IPS-20b (cell line): ENCODE results near the gene KRT8.
"Not testable (repeated sequence)": the region's sequence is repeated elsewhere in the genome, so short reads cannot be mapped to it uniquely, and the experiment has no call there.

Source experiments
- H3K27ac ChIP-seq: one replicate; pipeline ENCODE4 v1.5.1; 2013; ENCODE audit warnings: low read length
- H3K27me3 ChIP-seq: 2 replicates; pipeline ENCODE4 v1.6.1; 2013; ENCODE audit warnings: mild to moderate bottlenecking, low read length, inconsistent platforms; ENCODE audit not compliant: insufficient read depth
- H3K36me3 ChIP-seq: 2 replicates; pipeline ENCODE4 v1.6.1; 2013; ENCODE audit warnings: low read depth, mild to moderate bottlenecking, inconsistent platforms, low read length, moderate library complexity; ENCODE audit not compliant: insufficient read depth
- H3K4me1 ChIP-seq: 2 replicates; pipeline ENCODE4 v1.6.1; 2013; ENCODE audit warnings: mild to moderate bottlenecking, control low read depth, inconsistent platforms, low read length, moderate library complexity; ENCODE audit not compliant: insufficient read depth
- H3K4me3 ChIP-seq: 2 replicates; pipeline ENCODE4 v1.5.1; 2013; ENCODE audit warnings: mild to moderate bottlenecking, low read length, inconsistent platforms
- H3K9ac ChIP-seq: 2 replicates; pipeline ENCODE4 v1.6.1; 2013; ENCODE audit warnings: low read depth, mild to moderate bottlenecking, inconsistent platforms, low read length, moderate library complexity
- H3K9me3 ChIP-seq: 2 replicates; pipeline ENCODE4 v1.6.1; 2013; ENCODE audit warnings: mild to moderate bottlenecking, low read depth, low read length, inconsistent platforms; ENCODE audit not compliant: insufficient read depth

The KRT8 gene

DNA sequence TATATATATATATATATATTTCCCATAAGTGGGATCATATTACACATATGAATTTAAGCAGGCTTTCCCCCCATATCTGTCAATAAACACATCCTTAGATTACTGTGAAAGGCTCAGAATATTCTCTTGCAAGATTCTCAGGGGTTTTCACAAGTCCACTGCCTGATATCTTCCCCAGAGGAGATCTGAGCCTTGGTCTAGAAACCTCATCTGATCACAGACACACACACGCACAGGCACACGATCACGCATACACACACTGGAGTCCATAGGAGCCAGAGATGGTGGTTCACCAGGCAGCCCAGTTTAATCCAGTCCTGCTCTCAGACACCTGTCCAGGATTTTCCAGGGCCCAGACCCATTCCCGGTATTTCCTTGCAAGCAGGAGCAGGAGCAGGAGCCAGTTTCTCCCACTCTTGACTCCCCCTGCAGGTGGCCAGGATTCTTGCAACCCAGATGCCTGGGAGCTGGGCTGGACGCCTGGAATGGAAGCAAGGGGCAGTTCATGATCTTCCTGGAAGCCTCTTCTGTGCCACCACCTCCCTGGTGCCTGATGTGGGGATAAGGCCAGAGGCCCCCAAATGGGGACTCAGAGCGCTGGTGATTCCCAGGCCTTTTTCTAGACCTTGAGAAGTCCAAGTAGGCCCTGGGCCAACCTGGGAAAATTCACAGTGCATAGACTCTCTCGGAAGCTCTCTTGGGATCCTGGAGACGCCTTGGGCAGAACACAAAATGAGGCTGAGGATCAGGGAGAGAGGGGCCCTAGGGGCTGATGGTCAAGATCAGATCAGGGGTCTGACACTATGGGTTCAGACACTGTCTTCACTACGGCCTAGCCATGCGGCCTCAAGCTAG, 39.6 kb downstream of the KRT8 start:
- Histone ChIP-seq H3K4me3 (no peak overlapping the region), H3K9ac (no peak overlapping the region), H3K4me1 (no peaks in the 10 kb centered on the region), H3K27me3 (no peaks in the 10 kb centered on the region), H3K9me3 (no peaks in the 10 kb centered on the region), H3K27ac (no peak overlapping the region), H3K36me3 (no peaks in the 10 kb centered on the region)

DNA sequence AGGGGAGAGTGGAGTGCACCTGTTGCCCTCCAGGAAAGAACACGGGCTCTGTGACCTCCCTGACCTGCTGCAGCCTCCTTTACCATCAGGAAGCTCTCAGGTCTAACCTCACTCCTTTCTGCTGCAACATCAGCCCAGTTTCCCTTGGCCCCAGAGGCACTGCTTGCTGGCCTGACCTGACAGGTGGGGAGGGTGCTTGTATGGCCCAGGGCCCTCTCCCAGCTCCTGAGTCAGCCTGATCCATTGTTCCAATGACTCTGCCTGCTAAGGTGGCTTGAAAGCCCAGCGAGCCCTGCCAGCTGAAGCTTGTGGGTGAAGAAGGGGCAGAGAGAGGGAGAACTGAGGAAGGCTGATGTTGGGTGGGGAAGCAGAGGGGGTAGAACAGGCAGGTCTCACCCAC, 42.9 kb downstream of the KRT8 start:
- no peaks in the 10 kb centered on the region for H3K27me3 ChIP-seq
- H3K4me1 ChIP-seq = no peaks in the 10 kb centered on the region
- H3K9me3 ChIP-seq = no peaks in the 10 kb centered on the region
- no peak overlapping the region for H3K9ac ChIP-seq
- no peak overlapping the region for H3K27ac ChIP-seq
- no peak overlapping the region for H3K4me3 ChIP-seq
- no peaks in the 10 kb centered on the region for H3K36me3 ChIP-seq

DNA sequence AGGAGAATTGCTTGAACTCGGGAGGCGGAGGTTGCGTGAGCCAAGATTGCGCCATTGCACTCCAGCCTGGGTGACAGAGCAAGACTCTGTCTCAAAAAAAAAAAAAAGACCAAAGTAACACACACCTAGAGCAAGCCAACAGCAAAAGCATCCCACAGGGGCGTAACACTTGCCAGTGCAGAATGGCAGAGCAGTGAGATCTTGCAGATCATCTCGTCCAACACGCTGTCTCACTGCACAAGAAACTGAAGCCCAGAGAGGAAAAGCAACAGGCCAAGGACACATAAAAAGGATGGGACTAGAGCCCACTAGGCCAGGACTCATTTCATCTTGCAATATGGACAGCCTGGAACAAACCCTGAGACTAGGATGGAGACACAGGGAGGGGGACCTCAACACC, 43.4 kb downstream of the KRT8 start:
- Histone ChIP-seq H3K9ac (no peak overlapping the region), H3K9me3 (no peaks in the 10 kb centered on the region), H3K4me3 (no peak overlapping the region), H3K27me3 (no peaks in the 10 kb centered on the region), H3K27ac (no peak overlapping the region), H3K4me1 (no peaks in the 10 kb centered on the region), H3K36me3 (no peaks in the 10 kb centered on the region)

DNA sequence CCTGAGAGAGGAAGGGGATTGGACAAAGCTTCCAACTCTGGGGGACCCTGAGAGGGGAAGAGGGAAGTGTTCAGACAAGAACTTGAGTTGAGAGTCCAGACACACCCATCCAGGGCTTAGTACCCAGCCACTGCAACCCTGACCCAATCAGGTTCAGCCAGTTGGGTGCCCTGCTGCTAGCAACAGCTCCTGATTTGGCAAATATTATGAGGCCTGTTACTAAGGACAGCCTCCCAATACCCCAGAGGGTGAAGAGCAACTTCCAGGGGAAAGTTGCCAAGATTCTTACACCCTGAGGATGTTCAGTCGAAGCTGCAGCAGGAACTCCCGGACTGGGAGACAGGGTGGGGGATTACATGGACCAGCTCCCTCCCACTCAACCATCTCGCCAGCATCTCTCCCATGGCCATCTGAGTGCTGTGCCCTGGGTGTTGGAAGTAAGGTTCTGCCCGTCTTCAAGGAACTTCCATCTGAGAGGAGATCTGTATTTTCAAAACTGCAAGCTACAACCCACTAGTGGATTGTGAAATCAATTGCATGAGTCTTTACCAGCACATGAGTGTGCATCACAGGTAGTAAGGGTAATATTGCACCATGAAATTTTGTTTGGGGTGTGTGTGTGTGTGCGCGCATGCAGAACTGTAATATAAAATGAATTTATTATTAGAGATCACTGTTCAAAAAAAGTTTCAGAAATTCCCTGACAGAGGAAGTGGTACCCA, 44.6 kb downstream of the KRT8 start:
- no peak overlapping the region for H3K27ac ChIP-seq
- no peaks in the 10 kb centered on the region for H3K4me1 ChIP-seq
- H3K36me3 ChIP-seq = no peaks in the 10 kb centered on the region
- no peak overlapping the region for H3K4me3 ChIP-seq
- H3K9me3 ChIP-seq = no peaks in the 10 kb centered on the region
- no peaks in the 10 kb centered on the region for H3K27me3 ChIP-seq
- H3K9ac ChIP-seq = no peak overlapping the region

DNA sequence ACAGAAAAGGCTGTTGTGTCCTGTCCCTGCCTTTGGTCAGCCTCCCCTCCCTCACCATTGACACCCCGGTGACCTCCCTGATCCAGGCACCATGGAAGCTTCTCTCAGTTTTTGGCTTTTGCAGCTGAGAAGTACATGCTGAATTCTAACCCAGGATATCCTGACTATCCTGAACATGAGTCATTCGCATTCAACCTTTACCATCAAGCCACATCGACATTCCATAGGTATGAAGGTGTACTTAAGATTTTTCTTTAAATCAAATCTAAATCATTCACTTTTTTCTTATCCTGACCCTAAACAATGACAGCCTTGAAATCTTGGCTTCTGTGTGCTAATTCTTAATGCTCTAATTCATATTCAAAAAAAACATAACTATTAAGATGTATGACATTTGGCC, 47.4 kb downstream of the KRT8 start:
- H3K9ac ChIP-seq = no peak overlapping the region
- H3K4me1 ChIP-seq = no peaks in the 10 kb centered on the region
- no peak overlapping the region for H3K27ac ChIP-seq
- no peaks in the 10 kb centered on the region; the same call in 1 of the 2 replicates for H3K27me3 ChIP-seq
- no peak overlapping the region for H3K4me3 ChIP-seq
- no peaks in the 10 kb centered on the region for H3K36me3 ChIP-seq
- no peaks in the 10 kb centered on the region for H3K9me3 ChIP-seq

- no peaks in the 10 kb centered on the region; the same call in 1 of the 2 replicates for H3K27me3 ChIP-seq
- H3K9me3 ChIP-seq = no peaks in the 10 kb centered on the region
- H3K4me1 ChIP-seq = no peaks in the 10 kb centered on the region
- H3K36me3 ChIP-seq = no peaks in the 10 kb centered on the region
- H3K4me3 ChIP-seq = no peak overlapping the region
- H3K27ac ChIP-seq = no peak overlapping the region
- no peak overlapping the region for H3K9ac ChIP-seq
Observed at GRCh38 chr12:52856787-52857186, 48.1 kb downstream of the KRT8 start.

DNA sequence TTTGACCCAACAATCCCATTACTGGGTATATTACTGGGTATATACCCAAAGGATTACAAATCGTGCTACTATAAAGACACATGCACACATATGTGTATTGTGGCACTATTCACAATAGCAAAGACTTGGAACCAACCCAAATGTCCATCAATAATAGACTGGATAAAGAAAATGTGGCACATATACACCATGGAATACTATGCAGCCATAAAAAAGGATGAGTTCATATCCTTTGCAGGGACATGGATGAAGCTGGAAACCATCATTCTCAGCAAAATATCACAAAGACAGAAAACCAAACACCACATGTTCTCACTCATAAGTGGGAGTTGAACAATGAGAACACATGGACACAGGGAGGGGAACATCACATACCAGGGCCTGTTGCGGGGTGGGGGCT, 48.8 kb downstream of the KRT8 start:
- not testable (repeated sequence) for H3K4me1 ChIP-seq, H3K9me3 ChIP-seq, H3K36me3 ChIP-seq, H3K4me3 ChIP-seq, H3K27ac ChIP-seq, H3K9ac ChIP-seq, H3K27me3 ChIP-seq

DNA sequence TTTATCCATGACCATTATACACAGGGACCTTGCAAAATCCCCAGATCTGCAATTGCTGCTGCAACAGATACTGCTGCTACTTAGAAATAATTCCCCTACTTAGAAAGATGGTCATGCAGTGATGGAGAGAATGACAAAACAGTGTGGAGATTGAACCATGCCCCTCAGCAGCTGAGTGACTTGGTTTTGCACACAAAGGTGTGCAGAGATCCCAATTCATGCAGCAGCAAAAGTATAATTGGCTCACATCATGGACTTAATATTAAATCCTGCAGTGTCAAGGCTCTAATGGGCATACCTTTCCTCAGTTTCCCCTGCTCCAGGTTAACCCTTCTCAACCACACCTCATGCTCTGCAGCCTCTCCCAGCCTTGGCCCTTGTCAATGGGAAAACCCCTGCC, 53.1 kb downstream of the KRT8 start:
- Histone ChIP-seq H3K4me1 (no peaks in the 10 kb centered on the region), H3K27ac (no peak overlapping the region), H3K4me3 (no peak overlapping the region), H3K27me3 (no peaks in the 10 kb centered on the region; the same call in 1 of the 2 replicates), H3K9ac (no peak overlapping the region), H3K36me3 (no peaks in the 10 kb centered on the region), H3K9me3 (no peaks in the 10 kb centered on the region)

DNA sequence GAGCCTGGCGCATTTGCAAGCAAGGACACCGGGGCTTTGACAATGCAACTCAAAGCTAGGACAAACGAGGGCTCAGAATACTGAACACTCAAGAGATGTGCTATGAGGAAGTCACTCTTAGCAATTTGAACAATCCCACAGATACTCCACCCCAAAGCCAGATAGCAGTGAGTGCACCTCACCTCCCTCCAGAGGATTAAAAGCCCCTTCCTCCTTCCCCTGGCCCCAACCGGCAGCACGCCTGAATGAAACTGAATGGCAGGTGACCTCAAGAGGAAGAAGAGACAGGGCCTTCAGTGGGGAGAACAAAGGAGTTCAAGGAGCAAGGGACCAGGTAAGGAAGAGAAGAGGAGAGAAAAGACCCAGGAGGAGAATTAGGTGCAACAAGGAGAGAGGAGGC, 54.2 kb downstream of the KRT8 start:
- Histone ChIP-seq H3K4me3 (no peak overlapping the region), H3K9me3 (no peaks in the 10 kb centered on the region), H3K27ac (no peak overlapping the region), H3K36me3 (no peaks in the 10 kb centered on the region), H3K4me1 (no peaks in the 10 kb centered on the region), H3K27me3 (no peaks in the 10 kb centered on the region; the same call in 1 of the 2 replicates), H3K9ac (no peak overlapping the region)

GRCh38 chr12:52849511-52849910, 55.4 kb downstream of the KRT8 start:
- Histone ChIP-seq H3K9me3 (no peaks in the 10 kb centered on the region), H3K4me1 (no peaks in the 10 kb centered on the region), H3K9ac (no peak overlapping the region), H3K27ac (no peak overlapping the region), H3K36me3 (no peaks in the 10 kb centered on the region), H3K4me3 (no peak overlapping the region), H3K27me3 (no peaks in the 10 kb centered on the region; the same call in 1 of the 2 replicates)

DNA sequence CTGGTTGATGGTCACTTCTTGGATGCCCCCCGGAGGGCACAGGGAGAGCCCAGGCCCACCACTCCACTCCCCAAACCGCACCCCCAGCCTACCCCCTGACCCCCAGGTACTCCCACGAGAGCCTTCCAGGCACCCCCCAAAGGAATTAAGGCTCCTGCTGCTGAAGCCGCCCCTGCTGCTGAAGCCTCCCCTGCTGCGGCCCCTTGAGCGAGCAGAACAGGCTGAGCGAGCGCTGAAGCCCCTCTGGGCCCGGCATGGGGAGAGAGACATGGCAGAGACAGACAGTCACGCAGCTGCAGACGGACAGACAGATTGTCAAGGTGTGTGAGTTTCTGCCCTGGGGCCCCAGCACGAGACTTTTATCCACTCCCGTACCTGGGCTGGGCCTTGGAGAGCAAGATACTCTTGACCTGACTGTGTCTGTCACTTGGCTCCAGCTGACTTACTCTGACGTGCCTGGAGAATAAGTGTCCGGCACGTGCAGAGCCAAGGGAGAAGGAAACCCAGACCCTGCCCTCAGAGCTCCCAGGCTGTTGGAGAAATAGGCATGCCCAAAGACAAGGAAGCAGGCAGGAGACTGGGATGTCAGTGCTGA, 56.1 kb downstream of the KRT8 start, which contains the start of gene KRT78:
Gene KRT78 (minus strand): TSS at position 334 of the 595 bp plus-strand sequence. CDS start 64 bp downstream, at position 270.
- H3K27ac ChIP-seq = no peak within 1 kb of the TSS
- no peak within 1 kb of the TSS for H3K9ac ChIP-seq
- H3K27me3 ChIP-seq = no peaks in the 10 kb centered on the region; the same call in 1 of the 2 replicates
- H3K36me3 ChIP-seq = no peaks in the 10 kb centered on the region
- H3K4me3 ChIP-seq = no peak within 1 kb of the TSS
- no peaks in the 10 kb centered on the region for H3K4me1 ChIP-seq
- no peaks in the 10 kb centered on the region for H3K9me3 ChIP-seq
